ENCODE measurements around the gene CYLD.

CYLD gene

DNA sequence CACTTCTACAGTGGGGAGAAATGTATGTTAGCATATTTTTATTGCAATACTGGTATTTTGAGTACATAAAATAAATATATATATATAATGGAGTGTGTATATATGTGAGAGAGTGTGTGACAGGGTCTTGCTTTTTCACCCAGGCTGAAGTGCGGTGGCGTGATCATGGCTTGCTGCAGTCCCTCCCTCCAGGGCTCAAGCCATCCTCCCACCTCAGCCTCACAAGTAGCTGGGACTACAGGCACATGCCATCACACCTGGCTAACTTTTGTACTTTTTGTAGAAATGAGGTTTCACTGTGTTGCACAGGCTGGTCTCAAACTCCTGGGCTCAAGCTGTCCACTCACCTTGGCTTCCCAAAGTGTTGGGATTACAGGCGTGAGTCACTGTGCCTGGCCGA is 4.1 kb downstream of the CYLD start:
- TF ChIP-seq, protein P1, sequence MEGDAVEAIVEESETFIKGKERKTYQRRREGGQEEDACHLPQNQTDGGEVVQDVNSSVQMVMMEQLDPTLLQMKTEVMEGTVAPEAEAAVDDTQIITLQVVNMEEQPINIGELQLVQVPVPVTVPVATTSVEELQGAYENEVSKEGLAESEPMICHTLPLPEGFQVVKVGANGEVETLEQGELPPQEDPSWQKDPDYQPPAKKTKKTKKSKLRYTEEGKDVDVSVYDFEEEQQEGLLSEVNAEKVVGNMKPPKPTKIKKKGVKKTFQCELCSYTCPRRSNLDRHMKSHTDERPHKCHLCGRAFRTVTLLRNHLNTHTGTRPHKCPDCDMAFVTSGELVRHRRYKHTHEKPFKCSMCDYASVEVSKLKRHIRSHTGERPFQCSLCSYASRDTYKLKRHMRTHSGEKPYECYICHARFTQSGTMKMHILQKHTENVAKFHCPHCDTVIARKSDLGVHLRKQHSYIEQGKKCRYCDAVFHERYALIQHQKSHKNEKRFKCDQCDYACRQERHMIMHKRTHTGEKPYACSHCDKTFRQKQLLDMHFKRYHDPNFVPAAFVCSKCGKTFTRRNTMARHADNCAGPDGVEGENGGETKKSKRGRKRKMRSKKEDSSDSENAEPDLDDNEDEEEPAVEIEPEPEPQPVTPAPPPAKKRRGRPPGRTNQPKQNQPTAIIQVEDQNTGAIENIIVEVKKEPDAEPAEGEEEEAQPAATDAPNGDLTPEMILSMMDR (IDR thresholded peaks at IDR 0.05; ENCODE audit: control insufficient read depth, insufficient read depth, low read depth, low read length, missing control alignments) = no peak
- no peak overlapping the region for H3K4me3 ChIP-seq (ENCODE audit: control insufficient read depth, low read depth, low read length)
- DNase-seq (ENCODE audit: low read depth) = no peak

DNA sequence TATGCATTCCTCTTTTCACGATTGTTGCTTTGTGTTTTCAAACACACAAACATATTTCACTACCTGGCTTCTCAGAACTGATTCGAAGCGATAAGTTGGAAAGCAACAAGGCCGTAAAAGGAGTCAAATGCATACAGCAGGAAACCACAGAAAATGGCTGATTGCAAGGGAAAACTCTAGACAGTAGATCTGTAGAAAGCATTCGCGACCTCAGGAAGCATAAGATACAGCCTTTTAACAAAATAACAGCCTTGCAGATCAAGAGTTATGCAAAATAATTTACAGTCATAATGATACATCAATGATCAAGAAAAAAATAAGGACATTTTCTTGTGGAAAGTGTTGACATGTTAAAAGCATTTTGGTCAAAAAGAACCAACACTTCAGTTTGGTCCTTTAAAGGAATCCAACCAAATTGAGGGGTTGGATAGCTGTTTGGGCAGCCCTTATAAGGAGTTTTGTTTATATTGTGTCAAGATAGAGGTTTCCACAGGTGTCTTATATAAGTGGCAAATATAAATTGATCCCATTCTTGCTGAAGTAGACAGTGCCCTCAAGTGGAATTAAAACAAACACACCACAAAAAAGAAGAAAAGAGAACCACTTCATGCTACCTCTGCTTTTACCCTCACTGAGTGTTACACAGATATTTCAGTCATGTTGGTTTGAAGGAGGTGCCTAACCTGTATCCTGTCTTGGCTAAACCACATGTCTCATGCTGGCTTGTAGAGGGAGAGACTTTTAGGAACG is 5.5 kb downstream of the CYLD start:
- H3K4me3 ChIP-seq (ENCODE audit: control insufficient read depth, low read depth, low read length) = no peak overlapping the region
- DNase-seq (ENCODE audit: low read depth) = no peak
- TF ChIP-seq, protein P1 (IDR thresholded peaks at IDR 0.05; ENCODE audit: control insufficient read depth, insufficient read depth, low read depth, low read length, missing control alignments) = peak; percentile 29

DNA sequence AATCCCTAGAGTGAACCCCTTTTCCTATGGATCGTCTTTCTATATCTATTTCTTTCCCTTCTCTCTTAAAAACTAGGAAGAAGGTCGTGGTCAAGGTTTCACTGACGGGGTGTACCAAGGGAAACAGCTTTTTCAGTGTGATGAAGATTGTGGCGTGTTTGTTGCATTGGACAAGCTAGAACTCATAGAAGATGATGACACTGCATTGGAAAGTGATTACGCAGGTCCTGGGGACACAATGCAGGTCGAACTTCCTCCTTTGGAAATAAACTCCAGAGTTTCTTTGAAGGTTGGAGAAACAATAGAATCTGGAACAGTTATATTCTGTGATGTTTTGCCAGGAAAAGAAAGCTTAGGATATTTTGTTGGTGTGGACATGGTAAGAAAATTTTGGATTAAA is 9.6 kb downstream of the CYLD start:
- TF ChIP-seq, protein P1 (IDR thresholded peaks at IDR 0.05; ENCODE audit: control insufficient read depth, insufficient read depth, low read depth, low read length, missing control alignments) = no peak
- no peak overlapping the region for H3K4me3 ChIP-seq (ENCODE audit: control insufficient read depth, low read depth, low read length)
- no peak for DNase-seq (ENCODE audit: low read depth)

DNA sequence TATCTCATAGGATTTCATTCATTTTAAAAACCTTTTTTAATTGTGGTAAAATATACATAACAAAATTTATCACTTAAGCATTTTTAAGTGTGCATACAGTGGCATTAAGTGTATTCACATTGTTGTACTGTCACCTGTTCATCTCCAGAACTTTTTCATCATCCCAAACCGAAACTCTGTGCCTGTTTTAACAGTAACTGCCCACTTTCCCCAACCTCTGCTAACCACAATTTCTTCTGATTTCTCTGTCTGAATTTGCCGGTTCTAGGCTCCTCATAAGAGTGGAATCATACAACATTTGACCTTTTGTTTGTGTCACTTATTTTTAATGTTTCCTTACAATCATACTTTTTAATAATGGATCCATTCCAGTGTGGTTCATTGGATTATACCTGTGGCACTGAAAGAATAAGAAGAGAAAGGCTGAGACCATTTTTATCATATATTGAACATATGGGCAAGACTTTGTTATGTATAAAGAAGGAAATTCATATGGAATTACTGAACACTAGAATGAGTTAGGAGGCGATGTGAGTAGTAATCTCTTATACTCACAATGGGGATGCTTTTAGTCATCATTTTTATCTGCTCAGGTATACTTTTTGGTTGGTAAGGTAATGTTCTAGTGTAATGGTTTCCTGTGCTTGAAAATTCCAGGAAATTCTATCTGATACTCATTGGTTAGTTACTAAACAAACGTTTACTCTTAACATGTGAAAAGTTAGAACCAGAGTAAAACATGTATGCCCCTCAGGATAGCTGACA is 10.8 kb downstream of the CYLD start:
- no peak overlapping the region for H3K4me3 ChIP-seq (ENCODE audit: control insufficient read depth, low read depth, low read length)
- DNase-seq (ENCODE audit: low read depth) = no peak
- TF ChIP-seq, protein P1 (IDR thresholded peaks at IDR 0.05; ENCODE audit: control insufficient read depth, insufficient read depth, low read depth, low read length, missing control alignments) = no peak

DNA sequence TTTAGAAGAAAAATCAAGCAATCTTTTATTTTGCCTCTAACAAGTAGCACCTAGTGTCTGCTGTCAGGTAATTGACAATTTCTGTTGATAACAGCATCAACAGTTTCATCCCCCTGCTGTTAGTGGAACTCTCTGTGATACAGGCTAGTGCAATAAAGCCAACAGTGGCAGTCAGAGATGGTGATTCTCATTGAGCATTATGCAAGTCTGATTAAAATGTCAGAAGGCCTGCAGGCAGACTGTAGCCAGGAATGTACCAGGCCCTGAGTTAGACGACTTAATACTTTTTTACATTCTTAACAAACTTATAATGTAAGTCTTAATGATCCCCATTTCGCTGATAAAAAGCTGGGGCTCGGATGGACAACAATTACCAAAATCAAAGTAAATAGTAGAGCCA is 14.6 kb downstream of the CYLD start:
- no peak overlapping the region for H3K4me3 ChIP-seq (ENCODE audit: control insufficient read depth, low read depth, low read length)
- TF ChIP-seq, protein P1 (IDR thresholded peaks at IDR 0.05; ENCODE audit: control insufficient read depth, insufficient read depth, low read depth, low read length, missing control alignments) = no peak
- DNase-seq (ENCODE audit: low read depth) = no peak

DNA sequence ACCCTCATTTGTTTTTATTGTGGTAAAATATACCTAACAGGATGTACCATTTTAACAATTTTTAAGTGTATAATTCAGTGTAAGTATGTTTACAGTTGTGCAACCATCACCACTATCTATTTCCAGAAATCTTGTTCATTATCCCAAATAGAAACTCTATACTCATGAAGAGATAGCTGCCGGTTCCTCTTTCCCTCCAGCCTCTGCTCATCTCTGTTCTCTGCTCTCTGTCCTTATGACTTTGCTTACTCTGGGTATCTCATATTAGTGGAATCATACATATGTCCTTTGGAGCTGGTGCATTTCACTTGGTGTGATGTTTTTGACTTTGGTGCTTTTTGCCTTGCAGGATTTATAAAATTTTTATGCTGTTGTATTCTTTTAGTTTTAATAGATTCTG is 19.4 kb downstream of the CYLD start:
- TF ChIP-seq, protein P1 (IDR thresholded peaks at IDR 0.05; ENCODE audit: control insufficient read depth, insufficient read depth, low read depth, low read length, missing control alignments) = no peak
- DNase-seq (ENCODE audit: low read depth) = no peak
- H3K4me3 ChIP-seq (ENCODE audit: control insufficient read depth, low read depth, low read length) = no peak overlapping the region
